ENCODE results near the gene UBC.

DNA sequence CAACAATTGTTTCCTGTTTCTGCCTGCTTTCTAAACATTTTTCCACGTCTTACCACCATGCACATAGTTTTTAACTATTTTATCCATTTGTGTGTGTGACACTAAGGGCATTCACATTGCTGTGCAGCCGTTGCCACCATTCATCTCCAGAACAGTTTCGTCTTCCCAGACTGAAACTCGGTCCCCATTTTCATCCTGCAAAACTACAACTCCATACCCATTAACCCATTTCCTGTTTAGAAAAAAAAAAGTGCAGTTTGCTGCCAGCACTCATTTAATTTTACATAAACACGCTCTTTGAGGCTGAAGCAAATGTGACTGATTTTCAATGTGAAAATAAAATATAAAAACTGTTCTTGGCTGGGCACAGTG lies 15.5 kb downstream of the UBC start:
- TF ChIP-seq, protein P1, sequence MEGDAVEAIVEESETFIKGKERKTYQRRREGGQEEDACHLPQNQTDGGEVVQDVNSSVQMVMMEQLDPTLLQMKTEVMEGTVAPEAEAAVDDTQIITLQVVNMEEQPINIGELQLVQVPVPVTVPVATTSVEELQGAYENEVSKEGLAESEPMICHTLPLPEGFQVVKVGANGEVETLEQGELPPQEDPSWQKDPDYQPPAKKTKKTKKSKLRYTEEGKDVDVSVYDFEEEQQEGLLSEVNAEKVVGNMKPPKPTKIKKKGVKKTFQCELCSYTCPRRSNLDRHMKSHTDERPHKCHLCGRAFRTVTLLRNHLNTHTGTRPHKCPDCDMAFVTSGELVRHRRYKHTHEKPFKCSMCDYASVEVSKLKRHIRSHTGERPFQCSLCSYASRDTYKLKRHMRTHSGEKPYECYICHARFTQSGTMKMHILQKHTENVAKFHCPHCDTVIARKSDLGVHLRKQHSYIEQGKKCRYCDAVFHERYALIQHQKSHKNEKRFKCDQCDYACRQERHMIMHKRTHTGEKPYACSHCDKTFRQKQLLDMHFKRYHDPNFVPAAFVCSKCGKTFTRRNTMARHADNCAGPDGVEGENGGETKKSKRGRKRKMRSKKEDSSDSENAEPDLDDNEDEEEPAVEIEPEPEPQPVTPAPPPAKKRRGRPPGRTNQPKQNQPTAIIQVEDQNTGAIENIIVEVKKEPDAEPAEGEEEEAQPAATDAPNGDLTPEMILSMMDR (IDR thresholded peaks at IDR 0.05 in 2 of 3, conservative IDR thresholded peaks at IDR 0.05 in 1 of 3; ENCODE audit: insufficient read depth in 2 of 3, low read depth in 1 of 3, low read length in 3 of 3): no peak
- TF ChIP-seq ZBTB26 (CRISPR knock-in tag; IDR thresholded peaks at IDR 0.05): no peak
- TF ChIP-seq ZNF41 (CRISPR knock-in tag; conservative IDR thresholded peaks at IDR 0.05): no peak

Data from K562 (cell line).